Stimulated activated CD8-positive, alpha-beta memory T cell treated with anti-CD3 and anti-CD28 coated beads, Interleukin-7, amount 100 ng/mL, for 24 hours (primary cell): Measurements from ENCODE around the gene HIPK2.

Experiments used
- DNase-seq: peaks from one replicate; pipeline ENCODE4 v3.0.0-alpha.2; 2020; ENCODE audit warnings: low read depth

Gene HIPK2

GRCh38 chr7:139783647-139784385, 6.0 kb upstream of the HIPK2 start:
- DNase-seq: no peak

GRCh38 chr7:139782932-139783331, 5.1 kb upstream of the HIPK2 start:
- DNase-seq: no peak

GRCh38 chr7:139777133-139777891, 486 bp downstream of the HIPK2 start:
- DNase-seq: no peak

GRCh38 chr7:139776486-139777132, 1.2 kb downstream of the HIPK2 start:
- DNase-seq: no peak

- DNase-seq: no peak
These were observed 1.9 kb downstream of the HIPK2 start for GRCh38 chr7:139775829-139776266.

- no peak for DNase-seq
These were observed 3.4 kb downstream of the HIPK2 start for GRCh38 chr7:139774376-139774775.

- no peak for DNase-seq
These were observed 4.4 kb downstream of the HIPK2 start for GRCh38 chr7:139773371-139773770.

GRCh38 chr7:139772873-139773272, 4.9 kb downstream of the HIPK2 start:
- DNase-seq: no peak

GRCh38 chr7:139772115-139772514, 5.7 kb downstream of the HIPK2 start:
- DNase-seq: no peak

- DNase-seq: no peak
These were observed 6.5 kb downstream of the HIPK2 start for GRCh38 chr7:139771001-139771956.

- no peak for DNase-seq
These were observed 8.0 kb downstream of the HIPK2 start for GRCh38 chr7:139769761-139770160.

- no peak for DNase-seq
These were observed 8.7 kb downstream of the HIPK2 start for GRCh38 chr7:139769066-139769465.

GRCh38 chr7:139768249-139768824, 9.5 kb downstream of the HIPK2 start:
- no peak for DNase-seq

GRCh38 chr7:139767561-139767982, 10.2 kb downstream of the HIPK2 start:
- no peak for DNase-seq

- no peak for DNase-seq
These were observed 12.7 kb downstream of the HIPK2 start for GRCh38 chr7:139765143-139765542.

GRCh38 chr7:139763330-139763729, 14.5 kb downstream of the HIPK2 start:
- no peak for DNase-seq

GRCh38 chr7:139762886-139763285, 14.9 kb downstream of the HIPK2 start:
- DNase-seq: no peak

- DNase-seq: no peak
These were observed 19.4 kb downstream of the HIPK2 start for GRCh38 chr7:139758388-139758787.

GRCh38 chr7:139757968-139758367, 19.8 kb downstream of the HIPK2 start:
- DNase-seq: no peak

- no peak for DNase-seq
These were observed 24.1 kb downstream of the HIPK2 start for GRCh38 chr7:139753693-139754111.

GRCh38 chr7:139753081-139753692, 24.6 kb downstream of the HIPK2 start:
- no peak for DNase-seq
